GM12892 (cell line): ENCODE results near the gene ASCC1.

Experiments used
- DNase-seq: peaks from one replicate; pipeline ENCODE4 v3.0.0; 2011; ENCODE audit not compliant: insufficient read length
- FAIRE-seq: peaks from 2 replicates; lab custom pipeline; 2011; peaks lifted over from hg19 to GRCh38; lab: Jason Lieb, UNC
- POLR2A ChIP-seq: IDR thresholded peaks from 2 replicates; pipeline ENCODE4 v1.6.1; 2011; ENCODE audit warnings: low read depth, low read length, control low read depth
- POLR2AphosphoS5 ChIP-seq: IDR thresholded peaks from 2 replicates; pipeline ENCODE4 v1.6.1; 2011; ENCODE audit warnings: low read depth, low read length, control low read depth
- TAF1 ChIP-seq: IDR thresholded peaks from 2 replicates; pipeline ENCODE4 v1.6.1; 2011; ENCODE audit warnings: low read depth, mild to moderate bottlenecking, control low read depth, low read length, borderline replicate concordance

ASCC1 gene

DNA sequence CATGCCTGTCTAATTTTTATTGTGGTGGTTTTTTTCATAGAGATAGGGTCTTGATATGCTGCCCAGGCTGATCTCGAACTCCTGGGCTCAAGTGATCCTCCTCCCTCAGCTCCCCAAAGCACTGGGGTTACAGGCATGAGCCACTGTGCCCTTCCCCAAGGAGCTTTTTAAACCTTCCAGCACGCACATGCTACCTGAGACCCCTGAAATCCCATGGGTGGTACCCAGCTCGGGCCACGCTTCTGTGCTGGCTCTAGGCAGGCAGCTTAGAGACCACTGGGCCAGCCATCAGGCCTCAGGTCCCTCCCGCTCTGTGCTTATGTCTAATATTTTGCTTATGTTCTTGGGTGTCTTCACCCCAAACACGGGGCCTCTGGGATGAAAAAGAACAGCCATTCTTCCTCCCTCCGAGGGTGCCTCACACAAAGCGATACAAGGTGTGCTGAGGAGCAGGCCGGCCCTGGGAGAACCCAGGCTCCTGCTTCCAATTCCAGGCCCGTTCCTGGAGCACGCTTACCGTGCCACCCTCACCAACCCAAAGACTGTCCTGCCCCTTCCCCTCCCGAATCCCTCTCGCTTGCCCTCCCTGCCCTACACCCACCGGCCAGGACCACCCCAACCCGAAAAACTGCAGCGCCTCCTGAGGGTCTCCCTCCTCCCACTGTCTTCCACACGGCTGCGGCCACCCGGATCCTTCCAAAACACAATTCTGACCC is 138.6 kb downstream of the ASCC1 start:
- DNase-seq (no peak), FAIRE-seq (no peak)
- TF ChIP-seq POLR2AphosphoS5 (no peak), TAF1 (no peak), POLR2A (no peak)

DNA sequence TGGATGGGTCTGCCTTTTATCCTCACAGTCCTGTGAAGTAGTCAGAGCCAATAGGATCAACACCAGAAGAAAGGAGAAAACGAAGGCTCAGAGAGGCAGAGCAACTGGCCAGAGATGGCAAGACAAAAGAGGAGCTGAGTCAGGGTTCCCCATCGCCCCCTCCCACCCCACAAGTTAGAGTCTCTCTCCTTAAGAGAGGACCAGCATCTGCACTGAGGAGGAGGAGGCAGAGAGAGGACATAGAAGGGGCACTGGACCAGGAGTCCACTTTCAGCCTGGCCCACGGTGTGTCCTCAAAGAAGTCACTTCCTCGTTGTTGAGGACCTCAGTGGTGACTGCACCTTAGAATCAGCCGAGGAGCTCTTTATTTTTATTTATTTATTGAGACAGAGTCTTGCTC is 139.3 kb downstream of the ASCC1 start:
- FAIRE-seq (no peak), DNase-seq (no peak)
- TF ChIP-seq POLR2A: no peak
- TF ChIP-seq TAF1: no peak
- no peak for TF ChIP-seq POLR2AphosphoS5

DNA sequence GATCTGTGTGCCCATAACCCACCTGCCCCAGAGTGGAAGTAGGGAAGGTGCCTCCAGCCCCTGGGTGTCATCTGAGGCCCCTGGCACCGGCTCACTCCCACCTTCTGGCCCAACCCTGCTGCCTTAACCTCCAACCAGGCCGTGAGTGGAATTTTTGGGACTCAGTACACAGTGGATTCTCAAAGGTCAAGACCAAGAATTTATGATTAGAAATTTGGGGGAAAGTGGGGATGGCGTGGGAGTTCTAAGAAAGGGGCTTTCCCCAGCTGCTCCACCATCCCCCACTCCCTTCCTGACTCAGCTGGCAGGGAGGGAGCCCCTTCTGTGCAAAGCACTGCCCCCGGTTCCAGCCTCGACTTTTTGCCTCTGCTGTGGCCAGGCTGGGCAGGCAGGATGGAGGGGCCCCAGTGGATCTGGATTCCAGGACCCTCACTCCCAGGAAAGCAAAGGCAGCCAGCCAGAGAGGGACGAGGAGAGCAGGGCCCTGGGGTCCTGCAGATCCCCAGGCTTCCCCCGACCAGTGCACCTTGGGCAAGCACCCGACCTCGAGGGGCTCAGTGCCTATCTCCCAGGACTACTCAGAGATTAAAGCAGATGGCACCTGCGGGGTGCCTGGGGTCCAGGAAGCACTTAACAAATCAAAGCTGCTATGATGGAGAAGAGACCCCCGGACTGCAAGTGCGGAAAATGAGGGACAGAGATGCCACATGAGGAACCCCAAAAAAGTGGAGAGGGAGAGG is 140.5 kb downstream of the ASCC1 start:
- TF ChIP-seq TAF1: no peak
- no peak for TF ChIP-seq POLR2A
- TF ChIP-seq POLR2AphosphoS5: no peak
- no peak for DNase-seq
- FAIRE-seq: peak; percentile 70

DNA sequence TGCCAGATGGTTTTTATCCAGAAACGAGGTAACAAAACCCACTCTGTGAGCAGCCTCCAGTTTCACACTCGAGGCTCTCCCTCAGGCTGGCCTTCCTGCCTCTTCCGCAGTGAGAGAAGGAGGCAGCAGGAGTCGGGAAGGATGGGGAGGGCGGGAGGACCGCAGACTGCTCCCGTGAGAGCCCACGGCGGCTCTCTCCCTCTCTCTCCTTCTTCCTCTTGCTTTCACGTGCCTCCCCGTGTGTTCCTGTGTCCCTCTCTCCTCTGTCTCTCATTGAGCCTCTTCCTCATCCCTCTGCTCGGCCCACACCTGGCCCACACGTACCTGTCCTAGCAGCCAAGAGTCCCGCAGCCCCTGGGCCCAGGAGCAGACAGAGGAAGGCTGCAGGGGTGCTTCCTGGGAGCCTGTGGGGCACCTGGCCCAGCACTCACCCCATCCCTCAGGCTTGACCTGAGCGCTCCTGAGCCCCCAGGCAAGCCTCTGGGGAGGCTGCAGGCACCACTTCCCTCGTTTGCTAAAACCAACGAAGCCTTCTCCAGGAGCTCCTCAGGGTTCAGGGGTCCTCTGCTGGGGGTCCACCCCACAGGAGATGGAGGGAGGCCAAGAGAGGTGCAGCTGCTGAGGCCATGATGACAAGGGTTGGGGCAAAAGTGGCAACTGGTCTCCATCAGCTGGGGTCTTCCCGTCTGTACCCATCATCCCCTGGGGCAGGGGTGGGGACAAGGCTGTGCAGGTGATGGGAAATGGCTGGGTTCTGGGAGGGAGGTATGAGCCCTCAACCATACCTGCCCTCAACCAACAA is 141.3 kb downstream of the ASCC1 start:
- DNase-seq: no peak
- TF ChIP-seq POLR2A (no peak), TAF1 (no peak), POLR2AphosphoS5 (no peak)
- no peak for FAIRE-seq

DNA sequence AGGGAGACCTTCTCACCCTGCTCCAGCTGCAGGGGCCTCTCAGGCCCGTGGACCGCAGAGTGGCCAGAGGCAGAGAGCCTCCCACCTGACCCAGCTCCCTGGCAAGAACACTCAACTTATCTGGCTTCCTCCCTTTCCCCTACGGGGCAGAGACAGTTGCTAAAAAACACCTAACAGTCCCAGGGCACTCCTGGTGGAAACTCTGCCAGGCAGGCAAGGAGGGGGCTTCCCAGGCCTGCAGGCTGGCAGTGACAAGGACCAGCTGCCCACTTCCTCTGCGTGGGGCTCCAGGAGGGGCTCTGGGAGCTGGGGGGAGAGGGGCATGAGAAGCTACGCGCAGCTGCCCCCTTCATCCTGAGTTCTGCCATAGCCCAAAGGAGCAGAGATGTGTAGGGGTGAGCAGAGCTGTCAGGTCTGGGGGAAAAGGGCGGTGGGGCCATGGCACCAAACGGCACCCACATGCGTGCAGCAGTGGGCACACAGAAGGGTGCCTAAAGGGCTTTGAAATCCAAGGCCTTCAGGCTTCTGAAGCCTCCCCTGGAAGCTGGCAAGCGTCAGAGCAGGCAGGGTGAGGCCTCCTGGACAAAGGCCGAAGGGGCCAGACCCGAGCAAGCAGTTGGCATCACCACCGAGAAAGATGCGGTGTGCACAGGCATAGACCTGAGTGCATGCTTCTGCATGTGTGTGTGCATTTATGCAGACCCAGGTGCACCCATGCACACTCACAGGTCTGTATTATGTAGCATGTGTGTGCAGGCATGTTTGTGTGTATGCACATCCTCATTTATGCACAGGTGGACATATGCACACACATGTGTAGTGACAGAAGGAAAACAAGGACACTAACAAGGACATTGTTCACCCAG is 142.1 kb downstream of the ASCC1 start:
- DNase-seq (no peak), FAIRE-seq (no peak)
- TF ChIP-seq POLR2A: no peak
- no peak for TF ChIP-seq TAF1
- TF ChIP-seq POLR2AphosphoS5: no peak

DNA sequence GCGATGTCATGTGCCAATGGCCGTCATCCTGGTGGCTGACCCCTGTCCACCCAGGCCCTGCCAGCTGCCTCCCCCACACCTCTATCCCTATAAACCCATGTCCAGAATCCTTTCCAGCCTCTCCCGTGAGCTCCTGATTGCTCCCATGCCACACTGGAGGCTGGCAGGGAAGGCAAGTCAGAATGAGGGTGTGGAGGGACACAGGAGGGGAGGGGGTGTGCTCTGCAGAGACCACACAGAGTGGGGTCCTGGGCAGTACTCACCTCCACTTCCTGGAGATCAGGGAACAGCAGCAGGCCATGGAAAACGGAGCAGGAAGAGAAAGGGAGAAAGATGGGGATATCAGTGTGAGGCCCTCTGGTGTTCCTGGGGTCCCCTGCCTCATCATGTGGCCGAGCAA is 143.4 kb downstream of the ASCC1 start:
- TF ChIP-seq POLR2A (no peak), POLR2AphosphoS5 (no peak), TAF1 (no peak)
- DNase-seq (no peak), FAIRE-seq (no peak)

DNA sequence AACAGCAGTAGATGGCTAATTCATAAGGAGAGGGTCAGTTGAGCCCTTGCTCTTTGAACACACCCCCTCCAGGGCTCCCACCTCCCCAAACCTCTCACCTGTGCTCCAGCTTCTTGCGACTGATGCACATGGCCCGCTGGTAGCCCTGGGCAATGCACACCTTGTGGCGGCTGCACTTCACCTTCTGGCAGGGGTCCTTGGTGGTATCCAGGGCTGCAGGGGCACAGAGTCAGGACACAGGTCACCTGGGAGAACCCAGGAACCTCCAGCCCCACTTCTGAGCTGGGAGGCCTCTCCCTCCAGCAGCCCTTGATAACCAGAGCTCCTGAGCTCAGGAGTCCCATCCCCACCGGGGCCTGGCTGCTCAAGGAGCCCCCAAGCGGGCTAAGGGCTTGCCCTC is 144.0 kb downstream of the ASCC1 start:
- DNase-seq: no peak
- TF ChIP-seq POLR2AphosphoS5: no peak
- TF ChIP-seq TAF1: no peak
- no peak for TF ChIP-seq POLR2A
- no peak for FAIRE-seq

DNA sequence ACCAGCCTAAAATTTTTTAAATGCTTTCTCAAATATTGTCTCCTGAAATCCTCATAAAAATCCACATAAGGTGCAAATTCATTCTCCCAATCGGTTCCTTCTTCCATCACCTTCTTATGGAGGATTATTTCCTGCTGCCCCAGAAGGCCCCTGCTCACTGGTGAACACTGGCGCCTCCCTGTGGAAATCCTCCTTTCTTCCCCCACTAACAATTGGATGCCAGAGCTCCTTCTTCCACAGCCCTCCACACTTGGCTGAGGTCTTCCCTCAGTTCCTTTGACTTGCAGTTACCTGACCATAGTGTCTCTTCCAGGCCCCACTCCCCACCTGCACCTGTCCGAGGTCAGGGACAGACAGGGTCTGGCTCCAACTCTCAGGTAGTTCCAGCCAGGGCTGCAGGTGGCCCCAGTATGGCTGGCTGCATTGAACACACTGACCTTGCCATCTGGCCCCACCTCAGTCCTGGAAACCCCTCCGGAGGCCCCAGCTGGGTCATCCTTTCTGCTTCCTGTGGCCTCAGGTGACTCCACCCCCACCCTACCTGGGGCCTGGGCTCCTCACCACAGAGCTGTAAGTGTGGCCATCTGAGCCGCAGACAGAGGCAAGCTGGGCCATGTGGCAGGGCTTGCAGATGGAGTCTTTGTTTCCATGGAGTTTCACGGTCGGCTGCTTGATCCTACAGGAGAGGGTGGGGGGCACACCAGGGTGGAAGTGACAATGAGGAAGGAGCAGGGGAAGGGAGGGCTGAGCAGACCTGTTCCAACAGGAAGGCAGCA is 146.1 kb downstream of the ASCC1 start:
- DNase-seq: no peak
- no peak for TF ChIP-seq POLR2AphosphoS5
- no peak for TF ChIP-seq TAF1
- TF ChIP-seq POLR2A: no peak
- FAIRE-seq: no peak

GRCh38 chr10:72068901-72069446 is 147.1 kb downstream of the ASCC1 start:
- FAIRE-seq: no peak
- DNase-seq: no peak
- TF ChIP-seq POLR2AphosphoS5 (no peak), POLR2A (no peak), TAF1 (no peak)
